ENCODE measurements around the gene C1orf105.

DNA sequence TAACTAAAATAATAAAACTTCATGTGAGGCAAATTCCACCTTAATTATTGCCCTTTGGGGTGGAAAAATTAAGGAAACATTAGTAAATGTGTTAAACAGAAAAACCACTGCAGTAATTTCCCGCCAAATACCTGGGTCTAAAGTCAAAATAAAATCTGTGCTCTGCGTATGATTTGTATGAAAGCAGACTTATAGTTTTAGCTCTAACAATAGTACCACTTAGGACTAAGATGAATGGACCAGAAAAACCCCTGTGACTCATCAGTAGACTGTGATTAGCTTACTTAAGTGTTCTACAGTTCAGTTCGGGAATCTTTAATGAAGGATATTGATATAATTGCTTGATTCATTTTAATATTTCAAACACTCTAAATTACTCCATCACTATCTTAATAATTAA is 23.3 kb upstream of the C1orf105 start:
- TF ChIP-seq, protein P1, sequence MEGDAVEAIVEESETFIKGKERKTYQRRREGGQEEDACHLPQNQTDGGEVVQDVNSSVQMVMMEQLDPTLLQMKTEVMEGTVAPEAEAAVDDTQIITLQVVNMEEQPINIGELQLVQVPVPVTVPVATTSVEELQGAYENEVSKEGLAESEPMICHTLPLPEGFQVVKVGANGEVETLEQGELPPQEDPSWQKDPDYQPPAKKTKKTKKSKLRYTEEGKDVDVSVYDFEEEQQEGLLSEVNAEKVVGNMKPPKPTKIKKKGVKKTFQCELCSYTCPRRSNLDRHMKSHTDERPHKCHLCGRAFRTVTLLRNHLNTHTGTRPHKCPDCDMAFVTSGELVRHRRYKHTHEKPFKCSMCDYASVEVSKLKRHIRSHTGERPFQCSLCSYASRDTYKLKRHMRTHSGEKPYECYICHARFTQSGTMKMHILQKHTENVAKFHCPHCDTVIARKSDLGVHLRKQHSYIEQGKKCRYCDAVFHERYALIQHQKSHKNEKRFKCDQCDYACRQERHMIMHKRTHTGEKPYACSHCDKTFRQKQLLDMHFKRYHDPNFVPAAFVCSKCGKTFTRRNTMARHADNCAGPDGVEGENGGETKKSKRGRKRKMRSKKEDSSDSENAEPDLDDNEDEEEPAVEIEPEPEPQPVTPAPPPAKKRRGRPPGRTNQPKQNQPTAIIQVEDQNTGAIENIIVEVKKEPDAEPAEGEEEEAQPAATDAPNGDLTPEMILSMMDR (IDR thresholded peaks at IDR 0.05): no peak
- TF ChIP-seq POLR2AphosphoS5 (IDR thresholded peaks at IDR 0.05) (peak; percentile 7), POLR2A (IDR thresholded peaks at IDR 0.05) (no peak), EP300 (IDR thresholded peaks at IDR 0.05) (no peak)

Data from gastroesophageal sphincter (tissue), 3 donors.